GM12873 (cell line): Measurements from ENCODE around the gene TPGS2.

ENCODE experiments used
- TF ChIP-seq, protein P1 (sequence below): IDR thresholded peaks from 2 replicates; pipeline ENCODE4 v1.5.1; 2012; ENCODE audit warnings: low read depth, mild to moderate bottlenecking, moderate library complexity, low read length, control low read depth; ENCODE audit not compliant: insufficient read depth; ENCODE audit errors: missing control alignments

TPGS2 gene

DNA sequence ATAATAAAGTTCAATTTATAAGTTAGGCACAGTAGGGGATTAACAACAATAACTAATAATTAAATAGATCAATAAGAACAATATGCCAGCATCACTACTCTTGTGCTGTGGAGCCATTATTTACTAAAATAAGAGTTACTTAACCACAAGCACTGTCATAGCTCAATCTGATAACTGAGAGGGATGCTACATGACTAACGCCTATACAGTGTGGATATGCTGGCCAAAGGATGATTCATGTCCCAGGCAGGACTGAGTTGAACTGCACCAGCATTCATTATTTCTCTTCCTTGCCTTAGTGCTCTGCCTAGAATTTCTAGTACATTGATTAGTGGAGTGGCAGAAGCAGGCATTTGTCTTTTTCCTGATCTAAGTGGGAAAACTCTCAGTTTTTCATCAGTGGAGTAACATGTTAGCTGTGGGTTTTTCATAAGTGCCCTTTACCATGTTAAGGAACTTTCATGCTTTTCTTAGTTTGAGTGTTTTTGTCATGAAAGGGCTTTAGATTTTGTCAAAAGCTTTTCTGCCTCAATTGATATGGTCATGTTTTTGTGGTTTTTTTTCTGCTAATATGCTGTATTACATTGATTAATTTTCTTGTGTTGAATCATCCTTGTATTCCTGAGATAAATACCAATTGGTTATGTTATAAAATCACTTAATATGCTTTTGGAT is 21.9 kb upstream of the TPGS2 start:
- TF ChIP-seq, protein P1, sequence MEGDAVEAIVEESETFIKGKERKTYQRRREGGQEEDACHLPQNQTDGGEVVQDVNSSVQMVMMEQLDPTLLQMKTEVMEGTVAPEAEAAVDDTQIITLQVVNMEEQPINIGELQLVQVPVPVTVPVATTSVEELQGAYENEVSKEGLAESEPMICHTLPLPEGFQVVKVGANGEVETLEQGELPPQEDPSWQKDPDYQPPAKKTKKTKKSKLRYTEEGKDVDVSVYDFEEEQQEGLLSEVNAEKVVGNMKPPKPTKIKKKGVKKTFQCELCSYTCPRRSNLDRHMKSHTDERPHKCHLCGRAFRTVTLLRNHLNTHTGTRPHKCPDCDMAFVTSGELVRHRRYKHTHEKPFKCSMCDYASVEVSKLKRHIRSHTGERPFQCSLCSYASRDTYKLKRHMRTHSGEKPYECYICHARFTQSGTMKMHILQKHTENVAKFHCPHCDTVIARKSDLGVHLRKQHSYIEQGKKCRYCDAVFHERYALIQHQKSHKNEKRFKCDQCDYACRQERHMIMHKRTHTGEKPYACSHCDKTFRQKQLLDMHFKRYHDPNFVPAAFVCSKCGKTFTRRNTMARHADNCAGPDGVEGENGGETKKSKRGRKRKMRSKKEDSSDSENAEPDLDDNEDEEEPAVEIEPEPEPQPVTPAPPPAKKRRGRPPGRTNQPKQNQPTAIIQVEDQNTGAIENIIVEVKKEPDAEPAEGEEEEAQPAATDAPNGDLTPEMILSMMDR, result no peak

- TF ChIP-seq, protein P1, result no peak
Observed at GRCh38 chr18:36849288-36850006, 20.6 kb upstream of the TPGS2 start.

GRCh38 chr18:36848609-36849008 is 19.8 kb upstream of the TPGS2 start:
- TF ChIP-seq, protein P1, result no peak

- TF ChIP-seq, protein P1, result no peak
Observed at GRCh38 chr18:36843784-36844183, 15.0 kb upstream of the TPGS2 start.

DNA sequence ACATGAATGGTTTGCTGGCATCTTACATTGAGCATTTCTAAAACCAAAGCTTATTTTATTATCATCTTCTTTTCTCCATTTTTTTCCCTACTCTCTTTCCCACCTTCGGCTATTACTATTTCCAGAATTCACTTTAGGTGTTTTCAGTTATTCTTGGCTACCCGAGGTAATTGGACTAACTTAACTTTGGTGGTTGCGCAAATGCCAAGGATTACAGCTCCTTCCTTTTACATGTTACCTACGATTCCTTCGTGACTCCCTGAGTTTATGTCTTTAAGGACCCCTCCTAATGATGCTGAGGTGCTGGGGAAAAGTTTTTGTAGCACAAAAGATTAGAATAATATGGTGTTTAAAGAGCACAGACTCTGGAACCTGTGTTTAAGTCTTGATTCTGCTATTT is 14.4 kb upstream of the TPGS2 start:
- TF ChIP-seq, protein P1, result no peak

GRCh38 chr18:36839835-36840234 is 11.0 kb upstream of the TPGS2 start:
- TF ChIP-seq, protein P1, result no peak

- TF ChIP-seq, protein P1, result no peak
Observed at GRCh38 chr18:36835927-36836326, 7.1 kb upstream of the TPGS2 start.
